Measurements from ENCODE around the gene OSBPL6.
"Not testable (repeated sequence)": the region's sequence is repeated elsewhere in the genome, so short reads cannot be mapped to it uniquely, and the experiment has no call there.

The OSBPL6 gene

DNA sequence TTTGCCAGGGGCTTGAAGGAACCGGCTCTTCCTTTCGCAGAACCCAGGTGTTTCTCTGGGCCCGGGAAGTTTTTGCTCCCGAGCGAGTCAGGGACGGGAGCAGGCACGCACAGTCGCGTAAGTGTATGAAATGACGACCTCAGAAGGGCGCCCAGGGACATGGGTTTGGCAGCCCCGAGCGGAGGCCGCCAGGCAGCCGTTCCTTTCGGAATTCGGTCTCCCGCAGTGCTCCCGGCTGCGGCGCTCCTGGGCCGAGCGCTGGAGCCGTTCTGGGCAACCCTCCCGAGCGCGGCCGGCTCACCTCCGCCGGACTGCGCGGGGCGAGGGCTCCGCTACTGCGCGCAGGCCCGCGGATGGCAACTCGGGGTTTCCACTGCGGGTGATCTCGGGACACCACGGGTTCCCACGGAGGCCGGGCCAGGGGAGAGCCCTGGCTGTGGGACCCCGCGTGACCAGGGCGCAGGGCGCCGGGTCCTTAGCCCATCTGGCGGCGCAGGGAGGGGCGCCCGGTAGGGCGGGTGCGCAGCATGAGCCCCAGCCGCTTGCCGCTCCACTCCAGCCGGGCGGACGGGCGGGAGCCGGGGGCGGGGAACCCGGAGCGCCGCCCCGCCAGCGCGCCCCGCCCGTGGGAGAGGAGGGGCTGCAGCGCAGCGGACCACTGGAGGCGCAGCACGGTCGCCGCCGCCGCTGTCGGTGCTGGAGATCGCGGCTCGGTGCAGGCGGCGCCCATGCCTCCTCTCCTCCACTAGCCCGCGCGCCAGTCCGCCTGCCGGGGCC is at the start of gene OSBPL6:
TSS of gene OSBPL6 (plus strand) at position 690 of the 777 bp plus-strand sequence. CDS start 111,673 bp downstream, outside the sequence.
- peak; percentile 53 for DNase-seq (ENCODE audit: low read depth)

DNA sequence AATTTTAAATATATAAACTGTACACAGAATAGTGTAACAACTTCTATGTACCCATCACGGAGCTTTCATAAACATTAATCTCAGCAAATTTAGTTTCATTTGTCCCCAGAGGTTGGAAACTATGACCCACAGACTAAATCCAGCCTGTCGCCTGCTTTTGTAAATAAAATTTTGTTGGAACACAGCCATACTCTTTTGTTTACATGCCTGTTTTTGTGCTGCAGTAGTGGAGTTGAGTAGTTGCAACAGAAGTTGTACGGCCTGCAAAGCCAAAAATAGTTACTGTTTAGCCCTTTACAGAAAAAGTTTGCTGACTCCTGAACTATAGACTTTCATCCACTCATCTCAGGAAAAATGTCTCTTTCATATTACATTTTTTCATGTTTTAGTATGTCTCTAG is 42.3 kb upstream of the OSBPL6 start:
- DNase-seq (ENCODE audit: low read depth), result no peak

DNA sequence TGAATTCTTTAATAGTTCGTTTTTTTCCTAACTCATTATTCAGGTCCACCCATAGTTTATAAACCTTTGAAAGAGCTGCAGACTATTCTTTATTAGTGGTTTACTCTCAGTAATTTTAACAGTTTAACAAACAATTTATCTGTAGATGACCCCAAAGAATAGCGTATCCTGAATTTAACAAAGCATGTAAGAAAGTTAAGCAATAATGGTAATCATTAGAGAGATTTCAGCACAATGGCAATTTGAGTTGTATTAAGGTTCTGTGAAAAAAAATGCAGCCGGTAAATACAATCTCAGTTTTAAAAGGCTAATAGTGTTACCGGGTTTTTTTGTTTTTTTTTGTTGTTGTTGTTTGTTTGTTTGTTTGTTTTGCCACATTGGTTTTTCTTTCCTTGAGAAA is 41.8 kb upstream of the OSBPL6 start:
- no peak for DNase-seq (ENCODE audit: low read depth)

DNA sequence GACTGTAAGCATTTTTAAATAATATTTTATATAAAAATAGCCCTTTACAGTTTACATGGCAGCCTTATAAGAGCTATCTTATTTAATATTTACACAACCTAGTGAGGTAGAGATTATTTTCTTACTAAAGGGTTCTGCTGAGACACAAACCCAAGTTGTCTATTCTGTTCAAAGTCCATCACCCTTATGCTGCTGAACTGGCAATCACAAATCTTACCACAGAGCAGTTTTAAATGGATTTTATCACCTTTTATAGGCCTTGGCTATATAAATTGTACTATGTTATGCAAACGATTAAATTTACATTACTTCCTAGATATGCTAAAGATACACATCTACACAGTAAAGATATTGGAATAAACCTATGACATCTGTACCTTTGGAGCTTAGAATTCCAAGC is 41.3 kb upstream of the OSBPL6 start:
- DNase-seq (ENCODE audit: low read depth), result no peak

DNA sequence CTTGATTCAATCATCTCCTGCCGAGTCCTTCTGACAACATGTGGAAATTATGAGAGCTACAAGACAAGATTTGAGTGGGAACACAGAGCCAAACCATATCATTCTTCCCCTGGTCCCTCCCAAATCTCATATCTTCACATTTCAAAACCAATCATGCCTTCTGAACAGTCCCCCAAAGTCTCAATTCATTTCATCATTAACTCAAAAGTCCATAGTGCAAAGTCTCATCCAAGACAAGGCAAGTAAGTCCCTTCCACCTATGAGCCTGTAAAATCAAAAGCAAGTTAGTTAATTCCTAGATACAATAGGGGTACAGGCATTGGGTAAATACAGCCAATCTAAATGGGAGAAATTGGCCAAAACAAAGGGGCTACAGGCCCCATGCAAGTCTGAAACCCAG is 40.4 kb upstream of the OSBPL6 start:
- not testable (repeated sequence) for DNase-seq (ENCODE audit: low read depth)

DNA sequence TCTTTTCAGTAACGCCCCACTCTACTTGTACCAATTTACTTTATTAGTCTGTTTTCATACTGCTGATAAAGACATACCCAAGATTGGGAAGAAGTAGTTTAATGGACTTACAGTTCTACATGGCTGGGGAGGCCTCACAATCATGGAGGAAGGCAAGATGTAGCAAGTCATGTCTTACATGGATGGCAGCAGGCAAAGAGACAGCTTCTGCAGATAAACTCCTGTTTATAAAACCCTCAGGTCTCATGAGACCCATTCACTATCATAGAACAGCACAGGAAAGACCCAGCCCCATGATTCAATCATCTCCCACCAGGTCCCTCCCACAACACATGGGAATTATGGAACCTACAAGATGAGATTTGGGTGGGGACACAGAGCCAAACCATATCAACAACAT is 38.8 kb upstream of the OSBPL6 start:
- no peak for DNase-seq (ENCODE audit: low read depth)

DNA sequence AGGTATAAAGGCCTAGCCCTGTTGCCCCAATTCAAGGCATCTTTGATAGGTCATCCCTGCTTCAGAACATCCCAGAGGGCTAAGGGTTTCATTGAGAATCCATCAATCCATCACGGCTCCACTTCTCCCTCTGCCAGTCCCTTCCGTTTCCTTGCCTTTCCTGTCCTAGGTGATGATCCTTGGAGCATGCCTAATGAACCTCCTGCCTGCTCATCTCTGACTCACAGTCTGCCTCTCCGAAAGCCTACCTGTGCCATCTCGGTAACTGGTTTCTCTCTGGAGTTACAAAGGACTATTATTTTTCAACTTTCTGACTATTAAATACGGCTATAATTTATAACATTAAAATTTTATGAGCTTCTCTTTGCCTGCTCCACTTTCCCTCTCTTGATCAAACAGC is 36.7 kb upstream of the OSBPL6 start:
- no peak for DNase-seq (ENCODE audit: low read depth)

DNA sequence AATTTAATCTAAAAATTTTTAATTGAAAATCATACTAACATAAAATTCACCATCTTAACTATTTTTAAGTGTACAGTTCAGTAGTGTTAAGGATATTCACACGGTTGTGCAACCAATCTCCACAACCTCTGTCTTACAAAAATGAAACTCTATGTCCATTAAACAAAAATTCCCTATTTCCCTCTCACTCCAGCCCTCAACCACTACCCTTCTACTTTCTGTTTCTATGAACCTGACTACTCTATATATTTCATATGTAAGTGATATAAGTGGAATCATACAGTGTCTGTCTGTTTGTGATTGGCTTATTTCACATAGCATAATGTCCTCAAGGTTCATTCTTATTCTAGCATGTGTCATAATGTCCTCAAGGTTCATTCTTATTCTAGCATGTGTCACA is 34.3 kb upstream of the OSBPL6 start:
- no peak for DNase-seq (ENCODE audit: low read depth)

DNA sequence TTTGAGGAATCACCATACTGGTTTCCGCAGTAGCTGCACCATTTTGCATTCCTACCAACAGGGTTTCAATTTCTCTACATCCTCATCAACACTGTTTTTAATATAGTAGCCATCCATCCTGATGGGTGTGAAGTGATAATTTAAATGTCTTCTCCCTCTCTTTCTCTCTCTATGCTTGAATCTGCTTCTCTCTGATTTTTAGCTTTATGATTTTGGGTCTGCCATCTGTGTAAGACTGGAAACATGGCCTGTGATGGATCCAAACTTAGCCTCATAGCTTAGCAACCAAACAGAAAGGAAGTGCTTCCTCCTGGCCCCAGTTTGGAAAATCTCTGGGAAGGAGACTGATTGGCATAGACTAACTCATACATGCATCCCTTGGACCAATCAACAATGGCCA is 33.7 kb upstream of the OSBPL6 start:
- no peak for DNase-seq (ENCODE audit: low read depth)

DNA sequence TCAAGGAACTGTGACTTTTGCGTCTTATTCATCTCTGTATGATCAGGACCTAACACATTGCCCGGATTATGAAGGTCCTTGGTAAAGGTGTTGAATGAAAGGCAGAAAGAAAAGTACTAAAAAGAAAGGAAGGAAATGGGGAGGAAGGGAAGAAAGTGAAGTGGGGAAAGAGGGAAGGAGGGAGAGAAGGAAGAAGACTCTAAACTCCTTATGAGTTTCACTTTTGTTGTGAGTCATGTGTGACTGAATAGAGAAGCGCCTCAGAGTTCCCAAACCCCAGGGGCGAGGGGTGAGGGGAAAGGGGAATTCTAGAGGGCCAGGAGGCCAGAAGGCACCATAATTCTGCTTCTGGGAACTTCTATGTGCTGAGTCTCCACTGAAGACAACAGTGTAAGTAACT is 30.9 kb upstream of the OSBPL6 start:
- no peak for DNase-seq (ENCODE audit: low read depth)

DNA sequence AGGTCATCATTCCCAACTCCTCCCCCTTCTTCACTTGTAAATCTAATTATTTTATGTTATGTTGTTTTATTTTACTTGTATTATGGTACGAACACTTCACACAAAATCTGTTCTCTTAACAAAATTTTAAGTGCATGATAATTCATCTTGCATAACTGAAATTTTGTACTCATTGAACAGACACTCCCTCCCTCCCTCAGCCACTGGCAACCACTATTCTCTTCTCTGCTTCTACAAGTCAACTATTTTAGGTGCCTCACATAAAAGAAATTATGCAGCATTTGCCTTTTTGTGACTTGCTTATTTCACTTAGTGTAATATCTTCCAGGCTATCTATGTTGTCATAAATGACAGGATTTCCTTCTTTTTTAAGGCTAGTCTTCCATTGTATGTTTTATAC is 30.4 kb upstream of the OSBPL6 start:
- no peak for DNase-seq (ENCODE audit: low read depth)

DNA sequence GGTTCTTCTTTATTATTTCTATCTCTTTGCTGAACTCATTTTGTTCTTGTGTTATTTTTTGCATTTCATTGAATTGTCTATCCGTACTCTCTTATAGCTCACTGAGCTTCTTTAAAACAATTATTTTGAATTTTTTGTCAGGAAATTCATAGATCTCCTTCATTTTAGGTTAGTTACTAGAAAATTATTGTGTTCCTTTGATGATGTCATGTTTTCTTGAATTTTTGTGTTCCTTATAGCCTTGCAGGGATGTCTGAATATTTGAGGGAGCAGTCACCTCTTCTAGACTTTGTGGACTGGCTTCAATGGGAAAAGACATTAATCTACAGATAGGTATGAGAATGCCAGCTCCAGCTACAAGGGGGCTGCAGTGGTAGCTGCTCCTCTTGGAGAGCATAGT is 20.7 kb upstream of the OSBPL6 start:
- DNase-seq (ENCODE audit: low read depth), result no peak

DNA sequence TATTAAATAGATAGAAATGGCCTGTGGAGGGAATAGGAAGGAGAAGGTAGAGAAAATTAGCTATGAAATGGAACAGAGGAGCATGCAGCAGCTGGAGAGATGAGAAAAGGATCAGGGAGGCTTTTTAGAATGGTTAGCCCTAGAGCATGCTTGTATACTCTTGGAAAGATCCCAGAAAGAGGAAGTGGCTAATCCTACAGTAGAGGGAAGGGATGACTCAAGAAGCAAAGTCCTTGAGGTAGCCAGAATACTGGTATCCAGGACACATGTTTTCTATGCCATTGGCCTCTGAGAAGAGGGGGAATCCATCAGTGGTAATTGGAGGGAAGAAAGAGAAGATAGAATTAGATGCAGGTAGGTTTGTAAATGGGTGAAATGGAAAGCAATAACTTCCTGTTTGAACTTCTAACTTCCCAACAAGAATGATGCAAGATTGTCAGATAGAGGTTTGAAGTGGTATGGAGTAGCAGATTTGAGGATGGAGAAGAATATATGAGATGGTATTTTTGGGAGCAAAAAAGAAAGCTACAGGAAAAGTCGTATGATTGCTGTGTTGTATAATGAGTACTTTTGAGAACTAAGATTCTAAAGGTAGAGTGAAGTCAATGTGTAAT is 17.1 kb upstream of the OSBPL6 start:
- DNase-seq (ENCODE audit: low read depth), result no peak

DNA sequence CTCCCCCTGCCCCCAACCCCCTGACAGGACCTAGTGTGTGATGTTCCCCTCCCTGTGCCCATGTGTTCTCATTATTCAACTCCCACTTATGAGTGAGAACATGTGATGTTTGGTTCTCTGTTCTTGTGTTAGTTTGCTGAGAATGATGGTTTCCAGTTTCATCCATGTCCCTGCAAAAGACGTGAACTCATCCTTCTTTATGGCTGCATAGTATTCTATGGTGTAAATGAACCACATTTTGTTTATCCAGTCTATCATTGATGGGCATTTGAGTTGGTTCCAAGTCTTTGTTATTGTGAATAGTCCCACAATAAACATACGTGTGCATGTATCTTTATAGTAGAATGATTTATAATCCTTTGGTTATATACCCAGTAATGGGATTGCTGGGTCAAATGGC is 13.7 kb upstream of the OSBPL6 start:
- DNase-seq (ENCODE audit: low read depth), result not testable (repeated sequence)

DNA sequence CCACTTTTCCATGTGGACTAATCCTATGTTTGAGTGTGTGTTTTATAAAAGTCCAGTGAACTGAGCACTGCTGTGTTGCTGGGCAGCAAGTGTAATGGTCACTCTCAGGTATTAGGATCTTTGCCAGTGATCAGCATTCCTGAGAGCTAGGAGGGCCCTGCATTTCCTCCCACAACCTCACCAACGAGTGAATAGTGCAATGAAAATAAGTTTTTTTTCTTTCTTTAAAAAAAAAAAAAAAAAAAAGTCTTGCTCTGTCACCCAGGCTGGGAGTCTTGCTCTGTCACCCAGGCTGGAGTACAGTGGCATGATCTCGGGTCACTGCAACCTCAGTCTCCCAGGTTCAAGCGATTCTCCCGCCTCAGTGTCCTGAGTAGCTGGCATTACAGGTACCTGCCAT is 6.5 kb upstream of the OSBPL6 start:
- DNase-seq (ENCODE audit: low read depth), result no peak

DNA sequence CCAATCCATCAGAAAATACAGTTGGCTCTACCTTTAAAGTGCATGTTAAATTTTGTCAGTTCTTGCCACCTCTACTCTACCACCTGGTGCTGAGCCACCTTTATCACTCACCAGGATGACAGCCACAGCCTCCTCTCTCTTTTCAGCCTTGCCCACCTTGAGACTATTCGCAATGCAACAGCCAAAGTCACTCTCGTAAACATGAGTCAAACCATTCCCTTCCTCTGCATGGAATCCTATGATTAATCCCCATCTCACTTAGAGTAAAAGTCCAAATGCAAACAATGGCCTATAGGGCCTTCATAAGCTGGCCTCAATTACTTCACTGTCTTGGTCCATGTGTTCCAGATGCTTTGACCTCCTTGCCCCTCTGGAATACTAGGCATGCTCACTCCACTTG is 5.8 kb upstream of the OSBPL6 start:
- no peak for DNase-seq (ENCODE audit: low read depth)

DNA sequence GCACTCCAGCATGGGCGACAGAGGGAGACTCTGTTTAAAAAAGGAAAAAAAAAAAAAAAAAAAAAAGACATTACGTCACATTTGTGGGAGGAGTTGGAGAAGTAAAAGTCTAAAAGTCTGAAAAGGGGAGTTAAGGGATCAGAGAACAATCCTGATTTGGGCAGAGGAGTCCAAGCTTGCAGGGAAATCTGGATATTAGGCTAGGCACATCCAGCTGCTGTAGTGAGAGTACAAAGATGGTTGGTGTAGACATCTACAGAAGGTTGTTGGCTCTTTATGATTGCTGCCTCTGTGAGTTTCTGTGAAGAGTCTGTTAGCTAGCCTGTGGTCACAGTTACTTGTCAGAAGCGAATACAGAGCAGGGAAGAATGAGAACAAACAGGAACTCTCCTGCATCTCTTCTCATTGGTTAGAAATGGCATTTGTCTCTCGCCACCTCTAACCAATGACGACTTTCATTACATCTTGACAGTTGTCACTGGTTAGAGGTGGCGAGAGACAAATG is 3.3 kb upstream of the OSBPL6 start:
- DNase-seq (ENCODE audit: low read depth), result no peak

DNA sequence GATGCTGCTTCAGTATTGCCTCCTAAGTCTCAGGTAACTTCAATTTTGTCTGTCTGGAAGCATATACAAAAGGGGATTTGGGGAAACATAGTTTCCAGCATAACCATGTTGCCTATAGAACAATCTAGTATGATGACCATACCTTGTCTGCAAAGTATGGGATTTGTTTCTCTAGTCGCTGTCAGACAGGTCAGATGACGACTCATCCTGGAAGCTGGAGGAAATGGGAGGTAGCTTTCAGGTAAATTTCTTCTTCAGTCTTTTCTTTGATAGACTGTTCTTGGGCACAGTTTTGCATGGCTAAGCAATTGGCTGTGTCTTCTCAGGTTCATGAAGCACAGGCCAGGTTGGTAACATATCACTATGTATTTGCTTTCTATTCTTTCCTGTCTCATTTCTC is 2.8 kb upstream of the OSBPL6 start:
- no peak for DNase-seq (ENCODE audit: low read depth)

DNA sequence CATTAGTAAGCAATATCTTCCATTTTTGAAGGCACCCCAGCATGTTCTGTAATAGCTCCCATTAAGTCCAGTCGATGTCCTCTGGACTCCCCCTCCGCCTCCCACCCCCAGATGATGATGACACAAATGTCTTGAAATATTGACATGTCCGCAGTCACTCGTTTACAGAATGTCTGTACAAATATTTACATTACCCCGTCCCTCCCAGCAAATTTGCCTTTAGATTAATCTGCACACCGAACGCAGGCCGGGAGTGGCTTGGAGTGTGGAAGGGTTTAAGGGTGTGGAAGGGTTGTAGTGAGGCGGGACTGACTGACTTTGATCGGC is 853 bp upstream of the OSBPL6 start:
- no peak for DNase-seq (ENCODE audit: low read depth)

DNA sequence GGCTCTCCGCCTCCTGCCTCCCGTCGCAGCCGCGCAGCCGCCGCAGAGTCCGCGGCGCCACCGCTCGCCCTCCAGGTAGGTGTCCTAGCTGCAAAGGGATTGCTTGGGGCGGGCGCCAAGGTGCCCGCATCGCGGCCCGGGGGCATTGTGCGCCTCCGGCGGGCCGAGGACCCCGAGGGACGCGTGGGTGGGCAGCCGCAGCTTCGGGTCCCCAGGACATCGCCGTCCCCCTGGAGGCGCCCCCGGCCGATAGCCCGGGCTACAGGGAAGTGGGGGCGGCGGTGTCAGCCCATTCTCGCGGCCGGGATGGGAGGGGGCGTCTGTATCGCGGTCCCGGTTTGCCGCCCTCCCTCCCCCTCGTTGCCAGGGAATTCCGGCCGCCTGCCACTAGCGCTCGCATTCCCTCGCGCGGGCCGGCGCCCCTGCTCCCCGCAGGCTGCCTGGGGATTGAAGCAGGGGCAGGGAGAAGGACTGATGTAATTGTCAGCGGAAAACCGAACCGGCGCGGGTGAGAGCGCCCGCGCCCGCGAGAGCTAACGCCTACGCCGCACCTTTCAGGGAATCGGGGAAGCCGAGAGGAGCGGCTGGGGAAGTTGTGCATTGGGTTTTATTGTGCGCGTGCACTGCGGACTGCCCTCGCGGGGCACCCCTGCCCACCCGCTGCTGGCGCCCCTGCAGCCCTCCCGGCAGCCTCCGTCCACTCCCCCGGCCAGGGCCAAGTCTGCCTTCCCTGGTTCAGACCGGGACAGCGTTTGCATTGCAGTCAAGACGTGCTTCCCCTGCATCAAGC is 483 bp downstream of the OSBPL6 start:
- peak; percentile 32 for DNase-seq (ENCODE audit: low read depth)

DNA sequence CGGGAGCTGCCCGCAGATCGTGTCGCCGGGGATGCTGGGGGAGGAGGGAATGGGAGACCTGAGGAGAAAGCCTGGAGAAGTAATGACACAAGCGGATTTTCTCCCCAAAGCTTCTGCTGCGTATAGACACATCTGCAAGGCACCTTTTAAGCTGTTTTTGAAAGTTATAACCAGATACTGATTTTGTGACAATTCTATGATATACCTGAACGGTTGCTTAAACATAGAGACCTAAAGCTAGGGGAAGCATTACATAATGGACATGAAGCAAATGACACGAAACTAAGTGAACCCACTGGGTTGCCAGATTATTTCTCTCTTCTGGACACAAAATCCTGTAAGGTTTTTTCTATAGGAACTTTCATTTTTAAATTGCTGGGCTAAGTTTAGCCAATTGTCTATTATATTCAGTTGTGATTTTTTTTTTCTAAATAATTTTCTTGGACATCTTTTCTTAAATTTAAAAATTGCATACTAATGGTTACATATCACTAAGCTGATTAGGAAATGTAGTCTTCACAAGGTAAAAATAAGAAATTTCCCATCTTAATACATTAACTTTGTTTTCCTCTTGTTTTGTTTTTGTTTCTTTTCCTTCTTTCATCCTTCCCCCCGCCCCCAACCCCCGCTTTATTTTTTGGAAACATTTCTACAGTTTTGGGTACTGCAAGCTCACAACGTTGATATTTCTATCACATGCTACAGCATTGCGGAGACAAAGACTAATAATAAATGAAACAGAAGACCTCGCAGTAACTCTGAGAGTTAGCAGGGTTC is 1.3 kb downstream of the OSBPL6 start:
- DNase-seq (ENCODE audit: low read depth), result no peak

DNA sequence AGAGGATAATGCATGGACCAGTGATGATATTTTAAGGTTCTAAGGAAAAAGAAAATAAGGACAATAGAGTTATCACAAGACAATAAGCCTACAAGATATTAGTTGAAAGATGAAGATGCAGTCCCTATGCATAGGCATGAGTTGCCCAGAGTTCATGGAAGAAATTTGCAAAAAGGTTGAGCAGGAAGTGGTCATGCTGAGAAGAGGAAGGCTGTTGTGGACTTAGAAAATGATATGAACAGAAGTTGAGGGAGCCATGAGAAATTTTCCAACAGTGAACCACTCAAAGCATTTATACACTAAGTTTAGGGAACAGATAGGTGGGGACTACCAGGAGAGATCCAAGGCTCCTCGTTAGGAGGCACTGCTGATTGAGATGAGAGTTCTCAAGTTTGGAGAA is 3.5 kb downstream of the OSBPL6 start:
- no peak for DNase-seq (ENCODE audit: low read depth)
